Heart left ventricle (tissue), 13 donors: ENCODE data around the gene HNF1A.

Experiments
- CTCF ChIP-seq, 12 donors: fragments of 200-600 bp; sonication (generic) in 4 of 12; IDR thresholded peaks; one replicate each; pipeline versions ENCODE4 v1.5.0 to v1.8.0; 2018 to 2022; ENCODE audit warnings: antibody characterized with exemption in 12 of 12, mild to moderate bottlenecking in 5 of 12
- POLR2A ChIP-seq, 2 donors: fragments of 450-650 bp; IDR thresholded peaks; one replicate each; pipeline ENCODE4 v1.6.1; 2017; ENCODE audit warnings: antibody characterized with exemption in 2 of 2, mild to moderate bottlenecking in 2 of 2, moderate library complexity in 2 of 2
- donor health status: ischemic (EF 13 %, LVEDD 7.1; RV severe dilation, severe dysfunction).
- donor health status: DM: no; HTN: yes; CAD: no.
- donor health status: DM: no; HTN: no; CAD: no.
- donor health status: ischemic (EF 25% LVEDD 6.9; RV normal size, moderate dysfunction).
- donor health status: ischemic (EF 25% LVEDD 5.7; RV mildly dilated, moderate dysfunction).
- donor health status: ischemic (EF 35%, LVEDD 5.7; RV mildly dilated, moderate dysfunction).
- donor health status: nonischemic (EF 11% LVEDD 7.7; RV severe dilation, severe dysfunction).
- donor health status: DM: yes; HTN: yes; CAD: no.
- donor health status: PGD.
- donor health status: ischemic (EF 29% LVEDD 5.4; RV normal size, mild dysfunction).
- donor health status: nonischemic (EF 23%, LVEDD 6.1; RV moderate dilation, normal function).

- TF ChIP-seq POLR2A (IDR thresholded peaks at IDR 0.05) (no peak), CTCF (IDR thresholded peaks at IDR 0.05) (no peak)
Observed at GRCh38 chr12:120941846-120942405, 36.4 kb upstream of the HNF1A start.
